HFFc6 (cell line): ENCODE measurements around the gene B3GNT9. TPM values are rescaled to one million over a fixed set of nuclear protein-coding genes. Genes with fewer than 3 reads are reported as not detected.

ENCODE experiments used
- DNase-seq: peaks from one replicate; pipeline ENCODE4 v3.0.0-alpha.2; 2018
- H3K27ac Mint-ChIP-seq: 2 replicates; pipeline ENCODE4 v1.8.0; 2020; ENCODE audit warnings: mild to moderate bottlenecking, mixed read lengths
- H3K27me3 Mint-ChIP-seq: 2 replicates; pipeline ENCODE4 v1.8.0; 2021; ENCODE audit warnings: mild to moderate bottlenecking, moderate library complexity, mixed read lengths; ENCODE audit not compliant: insufficient read depth
- H3K36me3 Mint-ChIP-seq: 2 replicates; pipeline ENCODE4 v1.8.0; 2021; ENCODE audit warnings: low read depth, mixed read lengths
- H3K4me1 Mint-ChIP-seq: 2 replicates; pipeline ENCODE4 v1.8.0; 2020; ENCODE audit warnings: low read depth, mixed read lengths
- H3K4me3 Mint-ChIP-seq: 2 replicates; pipeline ENCODE4 v1.8.0; 2020; ENCODE audit warnings: mild to moderate bottlenecking, moderate library complexity, mixed read lengths
- H3K9me3 Mint-ChIP-seq: 2 replicates; pipeline ENCODE4 v1.8.0; 2020; ENCODE audit warnings: mild to moderate bottlenecking, mixed read lengths
- CTCF ChIP-seq: fragments of 200-600 bp; sonication (generic); IDR thresholded peaks from 2 replicates; pipeline ENCODE4 v1.5.0; 2021; ENCODE audit warnings: antibody characterized with exemption, mild to moderate bottlenecking
- total RNA-seq, 6 experiments: library from RNA; stranded (reverse); fragmentation: NEBNext Ultra II Directional; extraction: Animal tissue kit (Norgen Biotek cat#: 25700); gene quantifications; 2 replicates in 1 of 6; 3 replicates in 5 of 6; pipeline ENCODE4 v1.2.3, GENCODE V29; 2021

B3GNT9 gene
- total RNA-seq, 6 experiments from 2014 or later, result 45.7 to 55.1 (median 50.1) TPM

GRCh38 chr16:67115639-67116038 is 35.2 kb downstream of the B3GNT9 start:
- Mint-ChIP-seq H3K27ac (peak overlapping the region; percentile 95), H3K9me3 (no peaks in the 10 kb centered on the region), H3K27me3 (peaks cover 2% of the 10 kb centered on the region; the same call in 1 of the 2 replicates), H3K4me1 (peaks cover 66% of the 10 kb centered on the region), H3K4me3 (peak overlapping the region; percentile 72; the same call in 1 of the 2 replicates), H3K36me3 (peaks cover 24% of the 10 kb centered on the region)
- TF ChIP-seq CTCF, result no peak
- DNase-seq, result peak; percentile 95

- peaks cover 2% of the 10 kb centered on the region for H3K27me3 Mint-ChIP-seq
- H3K36me3 Mint-ChIP-seq, result peaks cover 24% of the 10 kb centered on the region
- no peak for TF ChIP-seq CTCF
- peak overlapping the region; percentile 95 for H3K27ac Mint-ChIP-seq
- peaks cover 58% of the 10 kb centered on the region for H3K4me1 Mint-ChIP-seq
- H3K4me3 Mint-ChIP-seq, result peak overlapping the region; percentile 72
- H3K9me3 Mint-ChIP-seq, result no peaks in the 10 kb centered on the region
- DNase-seq, result peak; percentile 33
Observed at GRCh38 chr16:67114793-67115192, 36.0 kb downstream of the B3GNT9 start.

GRCh38 chr16:67112591-67113399 is 38.0 kb downstream of the B3GNT9 start:
- TF ChIP-seq CTCF, result no peak
- Mint-ChIP-seq H3K36me3 (peaks cover 24% of the 10 kb centered on the region), H3K4me3 (no peak overlapping the region), H3K27ac (no peak overlapping the region), H3K9me3 (no peaks in the 10 kb centered on the region), H3K27me3 (peaks cover 2% of the 10 kb centered on the region), H3K4me1 (peaks cover 62% of the 10 kb centered on the region)
- DNase-seq, result no peak

- Mint-ChIP-seq H3K9me3 (no peaks in the 10 kb centered on the region), H3K27me3 (peaks cover 2% of the 10 kb centered on the region), H3K36me3 (peaks cover 24% of the 10 kb centered on the region), H3K4me3 (no peak overlapping the region), H3K27ac (no peak overlapping the region), H3K4me1 (peaks cover 62% of the 10 kb centered on the region)
- no peak for DNase-seq
- no peak for TF ChIP-seq CTCF
Observed at GRCh38 chr16:67111951-67112444, 38.8 kb downstream of the B3GNT9 start.

GRCh38 chr16:67109407-67110135 is 41.2 kb downstream of the B3GNT9 start, which contains the start of gene PHAF1:
Gene PHAF1 (plus strand): TSS chr16:67109941. CDS start chr16:67110176, 235 bp downstream.
- peak; percentile 85 for DNase-seq
- Mint-ChIP-seq H3K36me3 (peaks cover 9% of the 10 kb centered on the region; the same call in 1 of the 2 replicates), H3K9me3 (no peaks in the 10 kb centered on the region), H3K4me1 (peaks cover 39% of the 10 kb centered on the region), H3K4me3 (peak within 1 kb of the TSS; percentile 98), H3K27me3 (peaks cover 6% of the 10 kb centered on the region), H3K27ac (peak within 1 kb of the TSS; percentile 91)
- TF ChIP-seq CTCF, result no peak
